ENCODE results near the gene LATS2.

Gene LATS2

DNA sequence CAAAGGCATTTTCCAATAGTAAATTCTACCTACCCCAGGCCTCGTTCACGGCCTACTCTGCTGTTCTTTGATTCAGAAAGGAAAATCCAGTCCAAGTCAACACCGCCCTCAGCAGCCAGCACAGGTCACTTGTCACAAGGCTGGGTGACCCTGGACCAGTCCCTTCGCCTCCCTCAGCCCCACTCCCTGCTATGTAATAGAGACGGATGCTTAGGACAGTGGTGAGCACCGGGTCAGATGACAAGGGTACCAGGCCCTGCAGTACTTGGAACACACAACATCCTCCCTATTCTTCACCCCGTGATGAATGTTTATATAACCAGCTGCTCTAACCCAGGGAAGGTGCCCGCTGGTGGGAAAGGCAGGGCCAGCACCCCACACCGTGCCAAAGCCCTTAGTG, 14.3 kb downstream of the LATS2 start:
- no peak for DNase-seq
- Histone ChIP-seq H3K4me1 (no peaks in the 10 kb centered on the region), H3K9me3 (no peaks in the 10 kb centered on the region), H3K36me3 (no peaks in the 10 kb centered on the region), H3K4me3 (ENCODE audit: low read depth, low read length) (no peak overlapping the region), H3K27me3 (peaks cover 9% of the 10 kb centered on the region; the same call in 1 of the 2 replicates)
- TF ChIP-seq, protein P1, sequence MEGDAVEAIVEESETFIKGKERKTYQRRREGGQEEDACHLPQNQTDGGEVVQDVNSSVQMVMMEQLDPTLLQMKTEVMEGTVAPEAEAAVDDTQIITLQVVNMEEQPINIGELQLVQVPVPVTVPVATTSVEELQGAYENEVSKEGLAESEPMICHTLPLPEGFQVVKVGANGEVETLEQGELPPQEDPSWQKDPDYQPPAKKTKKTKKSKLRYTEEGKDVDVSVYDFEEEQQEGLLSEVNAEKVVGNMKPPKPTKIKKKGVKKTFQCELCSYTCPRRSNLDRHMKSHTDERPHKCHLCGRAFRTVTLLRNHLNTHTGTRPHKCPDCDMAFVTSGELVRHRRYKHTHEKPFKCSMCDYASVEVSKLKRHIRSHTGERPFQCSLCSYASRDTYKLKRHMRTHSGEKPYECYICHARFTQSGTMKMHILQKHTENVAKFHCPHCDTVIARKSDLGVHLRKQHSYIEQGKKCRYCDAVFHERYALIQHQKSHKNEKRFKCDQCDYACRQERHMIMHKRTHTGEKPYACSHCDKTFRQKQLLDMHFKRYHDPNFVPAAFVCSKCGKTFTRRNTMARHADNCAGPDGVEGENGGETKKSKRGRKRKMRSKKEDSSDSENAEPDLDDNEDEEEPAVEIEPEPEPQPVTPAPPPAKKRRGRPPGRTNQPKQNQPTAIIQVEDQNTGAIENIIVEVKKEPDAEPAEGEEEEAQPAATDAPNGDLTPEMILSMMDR (IDR thresholded peaks at IDR 0.05; ENCODE audit: low read depth, low read length), result no peak

DNA sequence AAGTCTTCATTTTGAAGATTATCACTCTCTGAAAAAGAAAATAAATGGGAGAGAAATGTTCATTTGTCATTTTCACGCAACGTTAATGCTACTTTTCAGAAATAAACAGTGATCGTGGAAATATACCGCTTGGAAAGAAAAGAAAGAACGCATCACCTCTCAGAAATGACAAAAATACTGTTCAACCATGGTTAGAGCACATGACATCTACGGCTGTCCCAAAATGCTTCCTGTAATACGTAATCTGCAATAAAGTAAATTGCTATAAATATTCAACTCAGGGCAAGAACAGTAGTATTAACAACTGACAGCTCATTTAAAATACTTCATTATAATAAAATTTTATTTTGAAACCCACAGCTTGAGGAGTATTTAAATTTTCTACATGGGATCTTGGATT, 15.2 kb downstream of the LATS2 start:
- Histone ChIP-seq H3K36me3 (no peaks in the 10 kb centered on the region), H3K27me3 (peaks cover 9% of the 10 kb centered on the region; the same call in 1 of the 2 replicates), H3K4me1 (no peaks in the 10 kb centered on the region), H3K4me3 (ENCODE audit: low read depth, low read length) (no peak overlapping the region), H3K9me3 (no peaks in the 10 kb centered on the region)
- TF ChIP-seq, protein P1 (IDR thresholded peaks at IDR 0.05; ENCODE audit: low read depth, low read length), result no peak
- no peak for DNase-seq

DNA sequence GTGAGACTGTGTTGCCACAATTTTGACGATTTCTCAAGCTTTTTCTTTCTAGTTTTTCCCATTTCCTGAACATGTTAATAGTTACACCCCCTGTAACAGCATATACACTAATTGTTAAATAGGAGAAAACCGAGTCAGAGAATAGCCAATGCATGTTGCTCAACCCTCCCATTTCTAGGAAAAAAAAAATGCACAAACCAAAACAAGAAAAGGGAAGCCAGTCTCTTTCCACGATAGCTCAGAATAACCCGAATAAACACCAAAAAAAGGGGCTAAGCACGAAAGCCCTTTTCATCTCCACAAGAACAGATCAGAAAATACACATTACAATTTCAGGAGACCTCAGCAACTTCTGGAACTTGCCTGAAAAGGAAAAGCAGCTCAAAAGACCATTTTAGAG, 16.3 kb downstream of the LATS2 start:
- Histone ChIP-seq H3K36me3 (no peaks in the 10 kb centered on the region), H3K4me3 (ENCODE audit: low read depth, low read length) (no peak overlapping the region), H3K9me3 (no peaks in the 10 kb centered on the region), H3K27me3 (peaks cover 9% of the 10 kb centered on the region; the same call in 1 of the 2 replicates), H3K4me1 (no peaks in the 10 kb centered on the region)
- TF ChIP-seq, protein P1 (IDR thresholded peaks at IDR 0.05; ENCODE audit: low read depth, low read length), result no peak
- DNase-seq, result no peak

DNA sequence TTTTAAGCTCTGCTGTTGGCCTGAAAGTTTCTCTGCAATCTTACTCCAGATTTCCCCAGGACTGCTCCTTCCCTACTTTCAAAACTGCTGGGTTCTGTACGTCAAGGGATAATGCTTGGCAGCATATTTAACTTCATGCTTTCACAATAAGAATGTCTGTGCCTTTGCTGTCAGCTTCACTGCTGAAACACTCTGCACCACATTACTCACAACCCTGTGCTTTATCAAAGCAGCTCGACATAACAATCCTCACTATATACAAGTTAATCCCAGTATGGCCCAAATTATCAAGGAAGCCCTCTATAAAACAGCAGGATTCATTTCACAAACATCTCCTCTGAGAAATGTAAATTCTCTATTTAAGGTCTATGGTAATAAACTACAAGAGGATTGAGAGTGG, 17.5 kb downstream of the LATS2 start:
- Histone ChIP-seq H3K4me3 (ENCODE audit: low read depth, low read length) (no peak overlapping the region), H3K27me3 (peaks cover 9% of the 10 kb centered on the region), H3K4me1 (no peaks in the 10 kb centered on the region), H3K9me3 (no peaks in the 10 kb centered on the region), H3K36me3 (no peaks in the 10 kb centered on the region)
- DNase-seq, result no peak
- TF ChIP-seq, protein P1 (IDR thresholded peaks at IDR 0.05; ENCODE audit: low read depth, low read length), result no peak

DNA sequence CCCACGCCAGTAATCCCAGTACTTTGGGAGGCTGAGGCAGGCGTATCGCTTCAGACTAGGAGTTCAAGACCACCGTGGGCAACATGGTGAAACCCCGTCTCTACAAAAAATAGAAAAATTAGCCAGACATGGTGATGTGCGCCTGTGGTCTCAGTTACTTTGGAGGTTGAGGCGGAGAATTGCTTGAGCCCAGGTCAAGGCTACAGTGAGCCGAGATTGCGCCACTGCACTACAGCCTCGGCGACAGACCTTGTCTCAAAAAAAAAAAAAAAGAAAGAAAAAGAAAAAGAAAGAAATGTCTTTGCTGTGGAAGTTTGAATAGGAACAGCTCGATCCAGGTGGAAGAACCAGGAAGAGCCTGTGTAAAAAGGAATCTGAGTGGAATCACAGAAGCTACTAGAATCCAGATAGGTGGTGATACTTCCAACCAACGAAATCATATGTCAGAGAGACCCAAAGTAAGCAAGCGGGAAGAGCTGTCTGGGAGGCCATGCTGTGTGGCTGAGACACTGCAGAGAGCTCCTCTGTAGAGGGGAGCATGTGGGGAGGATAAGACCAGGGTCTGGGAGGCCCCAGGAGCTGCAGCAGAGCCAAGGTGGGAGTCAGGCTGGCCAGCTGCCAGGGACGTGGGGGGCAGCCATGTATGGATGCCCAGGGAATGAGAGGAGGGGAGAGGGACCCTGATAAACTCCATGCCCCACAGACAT, 21.1 kb downstream of the LATS2 start:
- Histone ChIP-seq H3K27me3 (peaks cover 5% of the 10 kb centered on the region), H3K4me1 (no peaks in the 10 kb centered on the region), H3K36me3 (no peaks in the 10 kb centered on the region), H3K9me3 (no peaks in the 10 kb centered on the region), H3K4me3 (ENCODE audit: low read depth, low read length) (no peak overlapping the region)
- TF ChIP-seq, protein P1 (IDR thresholded peaks at IDR 0.05; ENCODE audit: low read depth, low read length), result no peak
- no peak for DNase-seq

DNA sequence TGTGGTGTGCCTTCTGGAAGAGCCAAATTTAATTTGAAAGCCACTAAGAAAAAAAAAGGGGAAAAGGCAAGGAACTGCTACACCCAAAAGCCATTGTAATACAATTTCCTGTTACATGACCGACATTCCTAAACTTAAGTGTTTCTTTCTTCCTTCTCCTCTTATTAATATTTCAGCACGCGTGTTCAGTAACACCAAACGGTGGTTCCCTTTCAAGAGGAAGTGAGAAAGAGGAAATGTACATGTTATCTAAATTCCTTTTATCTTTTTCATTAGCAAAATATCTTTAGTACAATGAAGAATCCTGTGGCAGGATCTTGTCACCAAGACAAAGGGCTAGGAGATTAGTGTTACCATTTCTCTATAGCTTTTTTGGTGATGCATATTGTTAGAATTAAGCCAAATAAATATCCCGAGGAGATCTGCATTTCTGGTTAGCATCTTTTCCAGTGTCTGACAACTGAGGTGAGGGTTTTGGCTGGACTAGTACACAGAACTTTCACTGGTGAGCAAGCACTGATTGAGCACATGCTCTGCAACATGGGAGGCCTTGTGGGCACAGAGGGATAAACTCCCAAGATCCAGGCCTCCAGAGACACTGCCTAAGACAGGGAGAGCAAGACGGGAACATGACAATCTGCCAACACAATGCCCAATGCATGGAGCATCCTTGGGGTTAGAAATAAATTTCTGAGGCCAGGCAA, 22.1 kb downstream of the LATS2 start:
- TF ChIP-seq, protein P1 (IDR thresholded peaks at IDR 0.05; ENCODE audit: low read depth, low read length), result no peak
- Histone ChIP-seq H3K27me3 (no peaks in the 10 kb centered on the region; the same call in 1 of the 2 replicates), H3K4me3 (ENCODE audit: low read depth, low read length) (no peak overlapping the region), H3K9me3 (no peaks in the 10 kb centered on the region), H3K4me1 (no peaks in the 10 kb centered on the region), H3K36me3 (no peaks in the 10 kb centered on the region)
- no peak for DNase-seq
